Trophoblast cell (in vitro differentiated cells and primary cell): ENCODE measurements around the gene RNF144B.

Source experiments
- DNase-seq, 2 donors: peaks; one replicate each; pipeline ENCODE4 v3.0.0-alpha.2; 2016
- H2AFZ ChIP-seq: 2 replicates; pipeline ENCODE4 v1.6.1; 2013; ENCODE audit warnings: low read length, moderate library complexity, mild to moderate bottlenecking; ENCODE audit not compliant: insufficient read depth, poor library complexity
- H2AK5ac ChIP-seq: 2 replicates; pipeline ENCODE4 v1.6.1; 2013; ENCODE audit warnings: mild to moderate bottlenecking, low read length
- H2BK120ac ChIP-seq: 2 replicates; pipeline ENCODE4 v1.6.1; 2013; ENCODE audit warnings: low read length, mild to moderate bottlenecking, moderate library complexity; ENCODE audit not compliant: insufficient read depth, poor library complexity
- H2BK12ac ChIP-seq: 2 replicates; pipeline ENCODE4 v1.6.1; 2013; ENCODE audit warnings: mild to moderate bottlenecking, low read length, moderate library complexity
- H2BK5ac ChIP-seq: 2 replicates; pipeline ENCODE4 v1.6.1; 2013; ENCODE audit warnings: low read length, low read depth, moderate library complexity, mild to moderate bottlenecking; ENCODE audit not compliant: poor library complexity
- H3K14ac ChIP-seq: 2 replicates; pipeline ENCODE4 v1.6.1; 2013; ENCODE audit warnings: mild to moderate bottlenecking, low read length
- H3K18ac ChIP-seq: 2 replicates; pipeline ENCODE4 v1.6.1; 2013; ENCODE audit warnings: mild to moderate bottlenecking, low read length
- H3K23ac ChIP-seq: 2 replicates; pipeline ENCODE4 v1.6.1; 2013; ENCODE audit warnings: low read length
- H3K27ac ChIP-seq: 2 replicates; pipeline ENCODE4 v1.5.1; 2013; ENCODE audit warnings: low read depth, mild to moderate bottlenecking, inconsistent platforms, low read length, moderate library complexity
- H3K27me3 ChIP-seq: 2 replicates; pipeline ENCODE4 v1.6.1; 2013; ENCODE audit warnings: inconsistent platforms, mild to moderate bottlenecking, low read length, moderate library complexity; ENCODE audit not compliant: insufficient read depth
- H3K36me3 ChIP-seq, 2 experiments: 1 replicate in 1 of 2; 2 replicates in 1 of 2; pipeline ENCODE4 v1.6.1; 2013; ENCODE audit warnings: low read length in 2 of 2, mild to moderate bottlenecking in 2 of 2, moderate library complexity in 1 of 2; ENCODE audit not compliant: insufficient read depth in 2 of 2, control insufficient read depth in 1 of 2
- H3K4ac ChIP-seq: 2 replicates; pipeline ENCODE4 v1.6.1; 2013; ENCODE audit warnings: low read depth, mild to moderate bottlenecking, low read length, moderate library complexity
- H3K4me1 ChIP-seq, 2 experiments: 1 replicate in 1 of 2; 2 replicates in 1 of 2; pipeline ENCODE4 v1.6.1; 2013; ENCODE audit warnings: low read length in 2 of 2, mild to moderate bottlenecking in 2 of 2, moderate library complexity in 1 of 2; ENCODE audit not compliant: insufficient read depth in 2 of 2, control insufficient read depth in 1 of 2
- H3K4me2 ChIP-seq: 2 replicates; pipeline ENCODE4 v1.6.1; 2013; ENCODE audit warnings: inconsistent platforms, mild to moderate bottlenecking, low read length, moderate library complexity
- H3K4me3 ChIP-seq: 2 replicates; pipeline ENCODE4 v1.5.1; 2013; ENCODE audit warnings: mild to moderate bottlenecking, low read depth, low read length, inconsistent platforms
- H3K79me1 ChIP-seq: one replicate; pipeline ENCODE4 v1.6.1; 2013; ENCODE audit warnings: low read length
- H3K79me2 ChIP-seq: 2 replicates; pipeline ENCODE4 v1.6.1; 2013; ENCODE audit warnings: low read length, mild to moderate bottlenecking; ENCODE audit not compliant: control insufficient read depth, insufficient read depth, poor library complexity
- H3K9ac ChIP-seq: 2 replicates; pipeline ENCODE4 v1.6.1; 2013; ENCODE audit warnings: mild to moderate bottlenecking, low read length
- H3K9me3 ChIP-seq: 2 replicates; pipeline ENCODE4 v1.6.1; 2013; ENCODE audit warnings: low read depth, mild to moderate bottlenecking, control low read depth, inconsistent platforms, low read length; ENCODE audit not compliant: insufficient read depth
- H4K12ac ChIP-seq: 2 replicates; pipeline ENCODE4 v1.6.1; 2013; ENCODE audit warnings: low read depth, mild to moderate bottlenecking, low read length, moderate library complexity
- H4K8ac ChIP-seq: 2 replicates; pipeline ENCODE4 v1.6.1; 2013; ENCODE audit warnings: low read depth, mild to moderate bottlenecking, low read length, moderate library complexity
- H4K91ac ChIP-seq: one replicate; pipeline ENCODE4 v1.6.1; 2013; ENCODE audit warnings: low read depth, mild to moderate bottlenecking, low read length, moderate library complexity
- WGBS: extraction: QIAGEN DNeasy Blood & Tissue Kit; methylation state at CpG from one replicate; pipeline ENCODE4 v1.1.7; 2013; ENCODE audit warnings: missing lambda C conversion rate; ENCODE audit not compliant: insufficient read length, insufficient coverage; ENCODE audit errors: extremely low coverage; 5-methylcytosine and 5-hydroxymethylcytosine counted together

Gene RNF144B

DNA sequence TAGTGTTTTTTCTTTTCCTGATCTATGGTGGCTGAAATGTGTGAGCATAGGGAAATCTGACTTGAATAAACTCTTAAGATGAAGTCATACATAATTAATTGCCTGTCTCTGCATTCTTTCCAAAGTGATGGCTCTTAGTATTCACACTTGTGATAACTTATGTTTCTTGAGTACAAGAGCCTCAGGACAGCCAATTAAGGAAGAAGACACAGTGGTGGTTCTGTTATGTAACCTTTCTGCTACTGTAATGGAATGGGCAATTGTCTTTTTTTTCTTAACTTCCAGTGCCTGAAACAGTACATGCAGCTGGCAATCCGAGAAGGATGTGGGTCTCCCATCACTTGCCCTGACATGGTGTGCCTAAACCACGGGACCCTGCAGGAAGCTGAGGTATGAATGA, 40.1 kb downstream of the RNF144B start:
- no peak overlapping the region for H2BK120ac ChIP-seq
- H4K91ac ChIP-seq: no peak overlapping the region
- H2AK5ac ChIP-seq: no peak overlapping the region
- H3K9me3 ChIP-seq: no peaks in the 10 kb centered on the region
- H3K36me3 ChIP-seq: no peaks in the 10 kb centered on the region
- no peak overlapping the region for H3K4me3 ChIP-seq
- H4K8ac ChIP-seq: no peak overlapping the region
- H3K79me1 ChIP-seq: no peaks in the 10 kb centered on the region
- H3K14ac ChIP-seq: no peak overlapping the region
- no peak overlapping the region for H3K4ac ChIP-seq
- no peak overlapping the region for H3K18ac ChIP-seq
- H3K27me3 ChIP-seq: no peaks in the 10 kb centered on the region
- H3K4me2 ChIP-seq: no peak overlapping the region
- no peak overlapping the region for H2AFZ ChIP-seq
- H3K4me1 ChIP-seq: no peaks in the 10 kb centered on the region
- H3K23ac ChIP-seq: no peak overlapping the region
- no peak overlapping the region for H2BK12ac ChIP-seq
- H3K79me2 ChIP-seq: no peaks in the 10 kb centered on the region
- H2BK5ac ChIP-seq: no peak overlapping the region
- H3K27ac ChIP-seq: no peak overlapping the region
- DNase-seq: no peak
- WGBS: no CpG with 5 or more reads among the region's 2 CpGs
- no peak overlapping the region for H3K9ac ChIP-seq
- H4K12ac ChIP-seq: no peak overlapping the region

DNA sequence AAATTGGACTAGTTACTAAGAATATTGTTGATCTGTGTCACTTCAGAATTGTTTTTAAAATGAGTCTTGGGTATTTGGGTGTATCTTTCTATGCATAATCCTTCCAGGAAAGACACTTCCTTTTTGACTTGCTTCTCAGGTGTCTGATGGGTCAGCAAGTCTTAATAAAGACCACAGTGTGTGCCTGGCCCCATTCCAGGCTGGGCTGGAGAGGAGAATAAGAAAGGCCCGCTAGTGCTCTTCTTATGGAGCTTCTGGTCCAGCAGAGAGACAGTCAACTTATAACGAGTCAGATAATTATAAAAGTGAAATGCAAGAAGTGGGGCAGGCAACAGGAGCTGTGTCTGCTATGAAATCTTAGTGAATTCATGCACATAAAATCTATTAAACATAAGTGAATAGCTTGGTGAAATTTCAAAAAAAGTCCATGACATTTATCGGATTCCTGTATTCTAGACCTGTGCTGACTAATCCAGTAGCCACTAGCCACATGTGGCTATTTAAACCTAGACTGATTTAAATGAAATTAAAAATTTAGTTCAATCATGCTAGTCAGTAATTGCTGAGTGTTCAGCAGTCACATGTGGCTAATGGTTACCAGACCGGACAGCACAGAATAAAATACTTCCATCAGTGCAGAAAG, 42.6 kb downstream of the RNF144B start:
- Histone ChIP-seq H3K9me3 (no peaks in the 10 kb centered on the region), H2BK12ac (no peak overlapping the region), H2BK5ac (no peak overlapping the region), H3K14ac (no peak overlapping the region), H2BK120ac (no peak overlapping the region), H3K9ac (no peak overlapping the region), H3K79me1 (no peaks in the 10 kb centered on the region), H3K4me3 (no peak overlapping the region), H2AFZ (no peak overlapping the region), H3K4ac (no peak overlapping the region), H3K4me2 (no peak overlapping the region), H3K18ac (no peak overlapping the region), H3K36me3 (no peaks in the 10 kb centered on the region), H3K4me1 (peaks cover 0 to 3% of the 10 kb centered on the region in 2 experiments), H3K79me2 (no peaks in the 10 kb centered on the region), H4K8ac (no peak overlapping the region), H3K23ac (no peak overlapping the region), H3K27me3 (no peaks in the 10 kb centered on the region), H2AK5ac (no peak overlapping the region), H3K27ac (no peak overlapping the region), H4K12ac (no peak overlapping the region), H4K91ac (no peak overlapping the region)
- DNase-seq: no peak
- WGBS: no CpG with 5 or more reads among the region's 4 CpGs

DNA sequence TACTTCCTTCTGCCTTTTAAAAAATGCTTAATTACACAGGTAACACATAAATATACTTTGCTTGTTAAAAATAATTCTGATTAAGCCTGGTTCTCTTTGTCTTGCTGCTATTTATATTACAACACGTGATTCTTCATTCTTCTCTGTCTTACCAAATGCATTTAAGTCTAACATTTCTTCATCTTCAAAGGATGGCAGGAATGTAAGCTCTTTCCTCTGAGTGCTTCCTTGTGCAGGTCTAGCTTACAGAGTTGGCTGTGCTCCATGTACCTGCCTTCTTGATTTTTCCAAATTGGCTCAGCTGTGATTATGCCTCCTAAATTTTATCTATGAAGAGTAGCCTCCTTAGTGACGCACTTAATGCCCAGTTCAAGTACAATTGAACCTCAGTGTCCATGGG, 44.4 kb downstream of the RNF144B start:
- no peak overlapping the region for H3K4me2 ChIP-seq
- peak in 1 of 2 donors; percentile 54 for DNase-seq
- H2BK12ac ChIP-seq: no peak overlapping the region
- H3K27me3 ChIP-seq: no peaks in the 10 kb centered on the region
- no peak overlapping the region for H3K4ac ChIP-seq
- no peak overlapping the region for H3K18ac ChIP-seq
- H2BK5ac ChIP-seq: no peak overlapping the region
- H3K4me3 ChIP-seq: no peak overlapping the region
- H4K91ac ChIP-seq: no peak overlapping the region
- H3K9ac ChIP-seq: no peak overlapping the region
- no peaks in the 10 kb centered on the region for H3K79me1 ChIP-seq
- H3K27ac ChIP-seq: no peak overlapping the region
- H2AK5ac ChIP-seq: no peak overlapping the region
- no peak overlapping the region for H4K12ac ChIP-seq
- H3K14ac ChIP-seq: no peak overlapping the region
- peaks cover 0 to 3% of the 10 kb centered on the region in 2 experiments for H3K4me1 ChIP-seq
- no peaks in the 10 kb centered on the region for H3K36me3 ChIP-seq
- no CpG with 5 or more reads among the region's 2 CpGs for WGBS
- H3K9me3 ChIP-seq: no peaks in the 10 kb centered on the region
- H3K79me2 ChIP-seq: no peaks in the 10 kb centered on the region
- no peak overlapping the region for H2AFZ ChIP-seq
- no peak overlapping the region for H2BK120ac ChIP-seq
- H3K23ac ChIP-seq: no peak overlapping the region
- no peak overlapping the region for H4K8ac ChIP-seq

DNA sequence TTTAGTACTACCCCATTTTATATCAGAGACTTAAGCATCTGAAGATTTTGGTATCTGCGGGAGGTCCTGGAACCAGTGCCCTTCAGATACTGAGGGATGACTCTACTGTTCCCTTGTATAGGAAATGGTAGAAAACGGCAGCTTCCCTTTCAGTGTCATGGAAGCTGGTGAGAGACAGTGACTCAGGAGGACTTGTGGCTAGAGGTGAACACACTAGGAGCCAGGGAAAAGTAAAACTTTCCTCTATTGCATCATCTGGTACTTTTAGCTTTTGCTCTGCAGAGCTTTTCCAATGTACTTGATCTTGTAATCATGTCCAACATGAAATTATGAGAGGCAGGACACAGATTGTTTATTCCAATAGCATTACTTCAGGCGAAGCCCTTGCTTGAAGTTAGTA, 45.0 kb downstream of the RNF144B start:
- Histone ChIP-seq H3K79me1 (no peaks in the 10 kb centered on the region), H2AK5ac (no peak overlapping the region), H3K79me2 (no peaks in the 10 kb centered on the region), H3K18ac (no peak overlapping the region), H3K36me3 (no peaks in the 10 kb centered on the region), H2BK120ac (no peak overlapping the region), H3K4me3 (no peak overlapping the region), H2AFZ (no peak overlapping the region), H4K91ac (no peak overlapping the region), H2BK12ac (no peak overlapping the region), H3K14ac (no peak overlapping the region), H3K4me2 (no peak overlapping the region), H2BK5ac (no peak overlapping the region), H3K4me1 (peaks cover 0 to 4% of the 10 kb centered on the region in 2 experiments), H4K8ac (no peak overlapping the region), H3K27ac (no peak overlapping the region), H3K9ac (no peak overlapping the region), H3K4ac (no peak overlapping the region), H3K9me3 (no peaks in the 10 kb centered on the region), H3K23ac (no peak overlapping the region), H4K12ac (no peak overlapping the region), H3K27me3 (no peaks in the 10 kb centered on the region)
- peak; percentile 52 to 74 for DNase-seq
- no CpG with 5 or more reads among the region's 3 CpGs for WGBS
